H9 (cell line): Measurements from ENCODE around the gene C1orf21. TPM values are rescaled to one million over a fixed set of nuclear protein-coding genes. Genes with fewer than 3 reads are reported as not detected.

Experiments used
- DNase-seq: peaks from one replicate; pipeline ENCODE4 v3.0.0-alpha.2; 2017
- H2AFZ ChIP-seq: one replicate; pipeline ENCODE4 v1.6.1; 2013; ENCODE audit warnings: mild to moderate bottlenecking, low read length, control low read depth, moderate library complexity
- H2AK5ac ChIP-seq: 2 replicates; pipeline ENCODE4 v1.6.1; 2013; ENCODE audit warnings: low read length, control low read depth, mixed read lengths; ENCODE audit not compliant: insufficient read length
- H2BK120ac ChIP-seq: one replicate; pipeline ENCODE4 v1.6.1; 2013; ENCODE audit warnings: low read depth, mild to moderate bottlenecking, low read length, control low read depth, inconsistent platforms; ENCODE audit not compliant: poor library complexity, severe bottlenecking
- H2BK12ac ChIP-seq: 2 replicates; pipeline ENCODE4 v1.6.1; 2013; ENCODE audit warnings: low read length, control low read depth, mixed read lengths, low read depth; ENCODE audit not compliant: insufficient read length
- H2BK15ac ChIP-seq: 2 replicates; pipeline ENCODE4 v1.6.1; 2013; ENCODE audit warnings: low read depth, low read length, control low read depth
- H2BK20ac ChIP-seq: one replicate; pipeline ENCODE4 v1.6.1; 2013; ENCODE audit warnings: low read depth, mild to moderate bottlenecking, low read length, control low read depth, inconsistent platforms; ENCODE audit not compliant: poor library complexity, severe bottlenecking
- H2BK5ac ChIP-seq: 2 replicates; pipeline ENCODE4 v1.6.1; 2013; ENCODE audit warnings: low read length, control low read depth, mixed read lengths; ENCODE audit not compliant: insufficient read length
- H3K14ac ChIP-seq: 2 replicates; pipeline ENCODE4 v1.6.1; 2013; ENCODE audit warnings: low read length, control low read depth; ENCODE audit not compliant: insufficient read depth
- H3K18ac ChIP-seq: 2 replicates; pipeline ENCODE4 v1.6.1; 2013; ENCODE audit warnings: low read depth, mild to moderate bottlenecking, mixed read lengths, low read length, control low read depth; ENCODE audit not compliant: insufficient read length
- H3K23ac ChIP-seq: 2 replicates; pipeline ENCODE4 v1.6.1; 2013; ENCODE audit warnings: low read length, control low read depth, mixed read lengths, low read depth; ENCODE audit not compliant: insufficient read length
- H3K23me2 ChIP-seq: 2 replicates; pipeline ENCODE4 v1.6.1; 2013; ENCODE audit warnings: low read depth, mild to moderate bottlenecking, mixed read lengths, low read length, control low read depth; ENCODE audit not compliant: insufficient read length, poor library complexity, severe bottlenecking
- H3K27ac ChIP-seq: 2 replicates; pipeline ENCODE4 v1.5.1; 2013; ENCODE audit warnings: low read length, control low read depth, mixed read lengths, low read depth; ENCODE audit not compliant: insufficient read length
- H3K27me3 ChIP-seq: 2 replicates; pipeline ENCODE4 v1.6.1; 2013; ENCODE audit warnings: low read length, control low read depth, inconsistent platforms; ENCODE audit not compliant: insufficient read depth
- H3K4ac ChIP-seq: 2 replicates; pipeline ENCODE4 v1.6.1; 2013; ENCODE audit warnings: low read depth, mild to moderate bottlenecking, control low read depth, inconsistent platforms, low read length, moderate library complexity
- H3K4me1 ChIP-seq: 2 replicates; pipeline ENCODE4 v1.6.1; 2013; ENCODE audit warnings: low read length, control low read depth, inconsistent platforms; ENCODE audit not compliant: insufficient read depth
- H3K4me2 ChIP-seq: 2 replicates; pipeline ENCODE4 v1.6.1; 2013; ENCODE audit warnings: low read length, control low read depth, mixed read lengths; ENCODE audit not compliant: insufficient read length, insufficient read depth
- H3K56ac ChIP-seq: 2 replicates; pipeline ENCODE4 v1.6.1; 2013; ENCODE audit warnings: low read depth, mild to moderate bottlenecking, mixed read lengths, low read length, control low read depth; ENCODE audit not compliant: insufficient read length
- H3K79me1 ChIP-seq: 2 replicates; pipeline ENCODE4 v1.6.1; 2013; ENCODE audit warnings: low read depth, mild to moderate bottlenecking, moderate library complexity, low read length, control low read depth, inconsistent platforms; ENCODE audit not compliant: insufficient read depth, poor library complexity, severe bottlenecking
- H3K79me2 ChIP-seq: 2 replicates; pipeline ENCODE4 v1.6.1; 2013; ENCODE audit warnings: low read length, control low read depth, inconsistent platforms; ENCODE audit not compliant: insufficient read depth
- H3K9ac ChIP-seq: 2 replicates; pipeline ENCODE4 v1.6.1; 2013; ENCODE audit warnings: low read length, control low read depth, mixed read lengths; ENCODE audit not compliant: insufficient read length; ENCODE audit errors: extremely low read depth
- H3K9me3 ChIP-seq: one replicate; pipeline ENCODE4 v1.6.1; 2013; ENCODE audit warnings: low read depth, low read length, inconsistent platforms; ENCODE audit not compliant: control insufficient read depth
- H3T11ph ChIP-seq: one replicate; pipeline ENCODE4 v1.6.1; 2013; ENCODE audit warnings: mild to moderate bottlenecking, low read length, control low read depth, inconsistent platforms
- H4K20me1 ChIP-seq: one replicate; pipeline ENCODE4 v1.6.1; 2013; ENCODE audit not compliant: control insufficient read depth, insufficient read length, insufficient read depth
- H4K5ac ChIP-seq: 2 replicates; pipeline ENCODE4 v1.6.1; 2013; ENCODE audit warnings: low read depth, mild to moderate bottlenecking, mixed read lengths, low read length, control low read depth; ENCODE audit not compliant: insufficient read length
- H4K8ac ChIP-seq: replicated peaks from 2 replicates; pipeline ENCODE4 v1.6.1; 2013; ENCODE audit warnings: low read length, control low read depth, mixed read lengths, low read depth; ENCODE audit not compliant: insufficient read length
- H4K91ac ChIP-seq: 2 replicates; pipeline ENCODE4 v1.6.1; 2013; ENCODE audit warnings: low read depth, mild to moderate bottlenecking, moderate library complexity, mixed read lengths, low read length, control low read depth; ENCODE audit not compliant: insufficient read length
- H3K27ac Mint-ChIP-seq, 3 experiments: 2 replicates in 2 of 3; 3 replicates in 1 of 3; pipeline ENCODE4 v1.8.0; 2020 to 2021; ENCODE audit warnings: mixed read lengths in 3 of 3, mild to moderate bottlenecking in 1 of 3, moderate library complexity in 1 of 3
- H3K27me3 Mint-ChIP-seq: 2 replicates; pipeline ENCODE4 v1.8.0; 2021; ENCODE audit warnings: low read depth, mild to moderate bottlenecking, moderate library complexity, mixed read lengths
- H3K36me3 Mint-ChIP-seq, 3 experiments: 2 replicates in 2 of 3; 3 replicates in 1 of 3; pipeline ENCODE4 v1.8.0; 2020 to 2021; ENCODE audit warnings: low read depth in 3 of 3, mixed read lengths in 3 of 3; ENCODE audit not compliant: insufficient read depth in 1 of 3
- H3K4me1 Mint-ChIP-seq, 2 experiments: 2 replicates each; pipeline ENCODE4 v1.8.0; 2020; ENCODE audit warnings: mixed read lengths in 2 of 2
- H3K4me3 Mint-ChIP-seq, 2 experiments: 2 replicates in 1 of 2; 3 replicates in 1 of 2; pipeline ENCODE4 v1.8.0; 2020 to 2021; ENCODE audit warnings: mild to moderate bottlenecking in 2 of 2, mixed read lengths in 2 of 2, moderate library complexity in 1 of 2
- H3K9me3 Mint-ChIP-seq, 2 experiments: 2 replicates in 1 of 2; 3 replicates in 1 of 2; pipeline ENCODE4 v1.8.0; 2020; ENCODE audit warnings: mild to moderate bottlenecking in 2 of 2, mixed read lengths in 2 of 2, moderate library complexity in 1 of 2
- CTCF ChIP-seq: fragments of 200-600 bp; sonication (generic); conservative IDR thresholded peaks from 3 replicates; pipeline ENCODE4 v1.8.0; 2021; ENCODE audit warnings: antibody characterized with exemption, mild to moderate bottlenecking
- WGBS: extraction: QIAGEN DNeasy Blood & Tissue Kit; methylation state at CpG from one replicate; pipeline ENCODE4 v1.1.7; 2013; ENCODE audit warnings: missing lambda C conversion rate, low lambda C conversion rate, mixed read lengths; ENCODE audit not compliant: insufficient read length; ENCODE audit errors: extremely low coverage; 5-methylcytosine and 5-hydroxymethylcytosine counted together
- total RNA-seq: library from RNA; stranded (reverse); gene quantifications from 2 replicates; pipeline ENCODE4 v1.2.1, GENCODE V29; 2021

Gene C1orf21
- total RNA-seq, 1 experiment from 2014 or later, result 36.0 TPM

GRCh38 chr1:184472136-184472535 is 85.3 kb downstream of the C1orf21 start:
- Histone ChIP-seq H3K79me2 (no peaks in the 10 kb centered on the region), H2AK5ac (no peak overlapping the region)
- no CpG with 5 or more reads among the region's 2 CpGs for WGBS

More at GRCh38 chr1:184472136-184472535, 85.3 kb downstream of the C1orf21 start:
- no peak overlapping the region for H2BK120ac ChIP-seq
- peaks cover 0 to 5% (median 0%) of the 10 kb centered on the region in 3 experiments; a peak in 4 of 7 replicates for H3K36me3 Mint-ChIP-seq
- no peak overlapping the region for H3K56ac ChIP-seq
- no peak overlapping the region for H2AFZ ChIP-seq
- no peak overlapping the region for H2BK12ac ChIP-seq
- peaks cover 19 to 55% of the 10 kb centered on the region in 2 experiments for H3K4me1 Mint-ChIP-seq
- H3K23me2 ChIP-seq, result no peaks in the 10 kb centered on the region
- H3K4me3 Mint-ChIP-seq, result no peak overlapping the region
- no peak overlapping the region for H4K8ac ChIP-seq
- no peak overlapping the region for H3K14ac ChIP-seq
- H3K4me2 ChIP-seq, result no peak overlapping the region
- no peak overlapping the region; a peak in 1 of 7 replicates for H3K27ac Mint-ChIP-seq
- no peak overlapping the region for H3K18ac ChIP-seq
- H3K9me3 ChIP-seq, result no peaks in the 10 kb centered on the region
- H3T11ph ChIP-seq, result no peak overlapping the region
- no peak overlapping the region for H3K23ac ChIP-seq
- H2BK20ac ChIP-seq, result no peak overlapping the region
- DNase-seq, result no peak
- H3K4me1 ChIP-seq, result no peaks in the 10 kb centered on the region
- H3K9ac ChIP-seq, result no peak overlapping the region
- no peaks in the 10 kb centered on the region for H3K9me3 Mint-ChIP-seq
- no peak overlapping the region for H2BK15ac ChIP-seq
- no peak overlapping the region for H2BK5ac ChIP-seq
- no peak overlapping the region for H3K4ac ChIP-seq
- no peak overlapping the region for H3K27ac ChIP-seq
- no peak overlapping the region for H4K91ac ChIP-seq
- no peaks in the 10 kb centered on the region for H3K27me3 ChIP-seq
- no peaks in the 10 kb centered on the region for H4K20me1 ChIP-seq
- H3K27me3 Mint-ChIP-seq, result no peaks in the 10 kb centered on the region
- no peak overlapping the region for H4K5ac ChIP-seq
- H3K79me1 ChIP-seq, result no peaks in the 10 kb centered on the region
- TF ChIP-seq CTCF, result no peak
